SU-DHL-6 (cell line): ENCODE data around the gene CEP44.

Experiments used
- H2AFZ ChIP-seq: fragments of 200-600 bp; sonication (generic); 2 replicates; pipeline ENCODE4 v1.6.1; 2014; ENCODE audit warnings: low read depth, mild to moderate bottlenecking, moderate library complexity, mixed read lengths, antibody characterized with exemption, low read length; ENCODE audit not compliant: severe bottlenecking
- H3F3A ChIP-seq: fragments of 200-600 bp; shearing (Covaris generic); 2 replicates; pipeline ENCODE4 v1.6.0; 2016; ENCODE audit warnings: antibody characterized with exemption, mild to moderate bottlenecking; ENCODE audit not compliant: insufficient read depth
- H3K27ac ChIP-seq: fragments of 200-600 bp; sonication (generic); 2 replicates; pipeline ENCODE4 v1.5.1; 2016; ENCODE audit warnings: low read depth, mild to moderate bottlenecking, low read length, moderate library complexity, mixed read lengths
- H3K27me3 ChIP-seq: fragments of 200-600 bp; sonication (generic), shearing (Covaris generic); 2 replicates; pipeline ENCODE4 v1.6.0; 2014; ENCODE audit warnings: mild to moderate bottlenecking, low read length
- H3K36me3 ChIP-seq: fragments of 200-600 bp; sonication (generic); 2 replicates; pipeline ENCODE4 v1.6.1; 2014; ENCODE audit warnings: mild to moderate bottlenecking, low read length, mixed read lengths
- H3K4me2 ChIP-seq: fragments of 300-600, 200-600 bp; shearing (Covaris generic), sonication (generic); 2 replicates; pipeline ENCODE4 v1.6.0; 2014; ENCODE audit warnings: low read length, low read depth, mild to moderate bottlenecking; ENCODE audit not compliant: poor library complexity, severe bottlenecking
- H3K4me3 ChIP-seq: fragments of 200-600 bp; sonication (generic); 2 replicates; pipeline ENCODE4 v1.5.1; 2014; ENCODE audit warnings: antibody characterized with exemption, low read length, mild to moderate bottlenecking, mixed read lengths; ENCODE audit not compliant: insufficient read depth, poor library complexity, severe bottlenecking
- H3K79me2 ChIP-seq: fragments of 200-600 bp; sonication (generic); 2 replicates; pipeline ENCODE4 v1.6.1; 2014; ENCODE audit warnings: mild to moderate bottlenecking, low read length, moderate library complexity; ENCODE audit not compliant: insufficient read depth
- H3K9ac ChIP-seq: fragments of 200-600 bp; sonication (generic); 2 replicates; pipeline ENCODE4 v1.7.0; 2014; ENCODE audit warnings: mild to moderate bottlenecking, low read length
- H3K9me2 ChIP-seq: fragments of 200-600 bp; sonication (generic); replicated peaks from 2 replicates; pipeline ENCODE4 v1.6.1; 2014; ENCODE audit warnings: low read length; ENCODE audit not compliant: insufficient read depth
- H3K9me3 ChIP-seq: fragments of 200-600 bp; sonication (generic); 2 replicates; pipeline ENCODE4 v1.6.1; 2014; ENCODE audit warnings: low read length, mixed read lengths; ENCODE audit not compliant: insufficient read depth
- H4K20me1 ChIP-seq: fragments of 200-600 bp; sonication (generic); 2 replicates; pipeline ENCODE4 v1.6.1; 2014; ENCODE audit warnings: low read depth, mild to moderate bottlenecking, antibody characterized with exemption, low read length, moderate library complexity, mixed read lengths
- CTCF ChIP-seq: fragments of 200-600 bp; sonication (generic); IDR thresholded peaks from one replicate; pipeline ENCODE4 v1.5.1; 2017; ENCODE audit warnings: antibody characterized with exemption, mild to moderate bottlenecking, low read length, moderate library complexity; ENCODE audit not compliant: insufficient read depth, poor library complexity, severe bottlenecking
- EZH2phosphoT487 ChIP-seq: fragments of 200-600 bp; sonication (generic), shearing (Covaris generic); conservative IDR thresholded peaks from 2 replicates; pipeline ENCODE4 v1.6.1; 2018; ENCODE audit warnings: mild to moderate bottlenecking, antibody characterized with exemption, low read length, moderate library complexity, mixed read lengths

Gene CEP44

GRCh38 chr4:174369985-174370384 is 86.3 kb downstream of the CEP44 start:
- H3F3A ChIP-seq: no peaks in the 10 kb centered on the region
- no peaks in the 10 kb centered on the region for H3K9me3 ChIP-seq
- H3K9me2 ChIP-seq: no peaks in the 10 kb centered on the region
- no peaks in the 10 kb centered on the region for H3K79me2 ChIP-seq
- H3K4me2 ChIP-seq: no peak overlapping the region
- no peak overlapping the region for H3K4me3 ChIP-seq
- TF ChIP-seq EZH2phosphoT487 (no peak), CTCF (no peak)
- H4K20me1 ChIP-seq: no peaks in the 10 kb centered on the region
- no peaks in the 10 kb centered on the region for H3K36me3 ChIP-seq
- H3K27me3 ChIP-seq: no peaks in the 10 kb centered on the region
- no peak overlapping the region for H3K9ac ChIP-seq
- no peak overlapping the region for H2AFZ ChIP-seq
- H3K27ac ChIP-seq: no peak overlapping the region

GRCh38 chr4:174373821-174374220 is 90.1 kb downstream of the CEP44 start:
- Histone ChIP-seq H3K27ac (no peak overlapping the region), H3K36me3 (no peaks in the 10 kb centered on the region), H3K27me3 (no peaks in the 10 kb centered on the region), H2AFZ (no peak overlapping the region), H3K4me3 (no peak overlapping the region), H3K9me2 (no peaks in the 10 kb centered on the region), H3K79me2 (no peaks in the 10 kb centered on the region), H4K20me1 (no peaks in the 10 kb centered on the region), H3K9ac (no peak overlapping the region), H3K9me3 (no peaks in the 10 kb centered on the region), H3K4me2 (no peak overlapping the region), H3F3A (no peaks in the 10 kb centered on the region)
- no peak for TF ChIP-seq CTCF
- TF ChIP-seq EZH2phosphoT487: no peak

- no peak overlapping the region for H3K9ac ChIP-seq
- no peaks in the 10 kb centered on the region for H3K9me3 ChIP-seq
- H3K27me3 ChIP-seq: no peaks in the 10 kb centered on the region
- H3K27ac ChIP-seq: no peak overlapping the region
- TF ChIP-seq EZH2phosphoT487 (no peak), CTCF (no peak)
- no peaks in the 10 kb centered on the region for H3F3A ChIP-seq
- no peaks in the 10 kb centered on the region for H4K20me1 ChIP-seq
- H3K9me2 ChIP-seq: no peaks in the 10 kb centered on the region
- no peak overlapping the region for H3K4me2 ChIP-seq
- no peak overlapping the region for H3K4me3 ChIP-seq
- no peaks in the 10 kb centered on the region for H3K79me2 ChIP-seq
- H2AFZ ChIP-seq: no peak overlapping the region
- H3K36me3 ChIP-seq: no peaks in the 10 kb centered on the region
These were observed 91.7 kb downstream of the CEP44 start for GRCh38 chr4:174375422-174375821.

GRCh38 chr4:174377613-174378012 is 93.9 kb downstream of the CEP44 start:
- H3K4me3 ChIP-seq: no peak overlapping the region
- no peaks in the 10 kb centered on the region for H3K9me3 ChIP-seq
- no peaks in the 10 kb centered on the region for H3K9me2 ChIP-seq
- H3K36me3 ChIP-seq: no peaks in the 10 kb centered on the region
- no peaks in the 10 kb centered on the region for H3F3A ChIP-seq
- TF ChIP-seq EZH2phosphoT487 (no peak), CTCF (no peak)
- H3K4me2 ChIP-seq: no peak overlapping the region
- H3K9ac ChIP-seq: no peak overlapping the region
- H3K79me2 ChIP-seq: no peaks in the 10 kb centered on the region
- no peaks in the 10 kb centered on the region for H4K20me1 ChIP-seq
- no peak overlapping the region for H2AFZ ChIP-seq
- no peak overlapping the region for H3K27ac ChIP-seq
- no peaks in the 10 kb centered on the region for H3K27me3 ChIP-seq
